Activated CD4-positive, CD25-positive, alpha-beta regulatory T cell treated with anti-CD3 and anti-CD28 coated beads, Interleukin-2, amount 50 U/mL, for 24 hours (primary cell): ENCODE results near the gene HOXB6.
A peak's percentile ranks its signal among the peaks of the same experiment; 100 is the strongest.

Experiments
- ATAC-seq, 2 donors: fragments of 150-1000 bp; cut with Tn5 transposase; one replicate each; pipeline ENCODE4 v1.10.0; 2021; ENCODE audit warnings: mild to moderate bottlenecking in 1 of 2, moderate library complexity in 1 of 2

The HOXB6 gene

DNA sequence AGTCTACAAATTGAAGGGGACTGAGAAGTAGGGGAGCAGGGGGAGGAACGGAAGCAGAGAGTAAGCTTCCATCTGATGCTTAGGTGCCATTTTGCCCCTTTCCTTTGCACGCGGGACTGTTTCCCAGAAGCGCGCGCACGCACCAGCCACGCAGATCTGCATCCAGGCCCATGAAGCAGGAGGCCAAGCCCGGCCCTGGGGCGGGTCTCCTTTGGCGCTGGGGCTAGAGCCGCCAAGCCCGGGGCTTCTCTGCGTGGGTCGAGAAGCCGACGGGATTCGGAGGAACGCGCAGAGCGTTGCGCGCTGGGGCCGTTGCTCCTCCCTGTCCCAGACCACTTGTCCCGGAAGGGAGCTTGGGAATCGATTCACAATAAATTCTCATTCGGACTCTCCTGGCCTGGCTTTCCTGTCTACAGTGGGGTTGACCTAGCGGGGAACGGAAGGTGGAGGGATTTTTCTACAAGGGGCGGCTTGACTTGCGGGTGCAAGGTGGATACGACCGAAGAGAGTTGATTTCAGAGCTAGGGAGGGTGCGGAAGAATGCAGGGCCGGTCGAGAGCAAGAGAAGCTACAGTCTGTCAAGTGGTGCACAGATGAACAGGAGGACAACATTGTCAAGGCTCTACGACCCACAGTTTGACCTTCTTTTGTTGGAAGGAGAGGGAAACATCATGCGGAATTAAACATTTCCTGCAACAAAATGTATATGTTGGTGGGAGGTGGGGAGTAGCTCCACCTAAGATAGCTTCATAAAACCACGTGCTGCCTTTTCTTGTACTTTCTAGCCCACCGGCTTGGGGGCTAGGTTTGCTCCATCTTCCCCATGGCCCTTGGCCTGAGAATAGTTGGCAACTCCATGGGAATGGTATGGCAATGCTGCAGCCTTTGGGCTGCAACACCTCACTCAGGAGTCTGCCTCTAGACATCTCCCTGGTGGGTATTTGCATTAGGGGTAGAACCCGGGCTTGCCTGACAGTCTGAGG lies 16.9 kb upstream of the HOXB6 start:
- no peak for ATAC-seq

DNA sequence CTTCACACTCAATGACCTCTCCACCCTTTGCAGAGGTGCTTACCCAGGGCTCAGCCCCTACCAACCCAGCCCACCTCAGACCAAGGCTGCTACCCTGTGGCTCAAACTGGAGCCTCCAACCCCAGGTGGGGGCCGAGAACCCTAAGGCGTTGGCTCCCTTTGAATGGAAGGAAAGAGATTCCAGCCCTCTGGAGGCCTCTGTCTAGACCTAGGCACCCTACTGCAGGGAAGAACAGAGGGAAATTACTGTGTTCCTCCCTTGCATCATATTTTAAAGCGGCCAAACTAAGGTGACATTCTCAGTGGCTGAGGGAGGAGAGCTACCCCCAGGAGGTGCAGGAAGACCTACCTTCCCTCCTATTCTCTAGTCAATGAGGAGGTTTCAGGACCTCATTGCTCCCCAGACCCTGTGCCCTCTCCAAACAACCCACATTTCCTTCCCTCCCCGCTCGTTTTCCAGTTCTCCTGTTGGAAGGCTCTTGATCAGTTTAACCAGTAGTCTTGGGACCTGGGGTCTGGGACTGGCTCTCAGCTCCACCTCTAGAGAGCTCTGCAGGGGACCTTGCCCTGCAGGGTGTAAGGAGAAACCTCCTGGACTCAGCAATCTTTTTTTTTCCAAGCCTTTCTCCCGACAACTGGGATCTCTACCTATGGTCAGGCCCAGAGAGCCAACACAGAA lies 15.8 kb upstream of the HOXB6 start:
- no peak for ATAC-seq

DNA sequence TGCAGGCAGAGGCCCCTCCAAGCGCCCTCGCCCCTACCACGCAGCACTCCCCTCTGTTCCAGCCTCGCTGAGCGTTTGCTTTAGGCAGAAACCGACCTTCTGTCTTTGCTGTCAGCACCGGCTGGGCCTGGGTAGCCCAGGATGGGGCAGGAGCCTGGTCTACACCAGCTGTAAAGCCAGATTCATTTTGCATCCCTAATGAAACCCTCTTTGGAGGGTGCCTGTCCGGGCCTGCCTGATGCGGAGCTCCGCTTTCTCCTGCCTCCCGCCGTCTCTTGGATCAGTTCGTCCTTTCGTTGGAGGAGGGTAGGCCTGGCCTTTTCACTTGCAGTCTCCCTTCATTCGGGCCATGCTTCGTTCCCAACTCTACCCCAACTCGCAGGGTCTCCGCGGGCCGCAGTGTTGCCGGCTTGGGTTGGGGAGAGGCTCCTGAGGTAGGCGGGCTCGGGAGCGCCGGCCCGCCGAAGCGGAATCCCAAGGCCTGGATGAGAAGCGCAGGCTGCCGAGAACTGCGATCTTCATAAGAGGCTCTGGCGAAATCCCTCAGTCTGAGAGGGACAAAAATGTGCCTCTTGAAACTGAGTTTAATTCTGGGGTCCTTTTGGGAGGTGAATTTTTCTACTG lies 15.2 kb upstream of the HOXB6 start:
- ATAC-seq, result no peak

DNA sequence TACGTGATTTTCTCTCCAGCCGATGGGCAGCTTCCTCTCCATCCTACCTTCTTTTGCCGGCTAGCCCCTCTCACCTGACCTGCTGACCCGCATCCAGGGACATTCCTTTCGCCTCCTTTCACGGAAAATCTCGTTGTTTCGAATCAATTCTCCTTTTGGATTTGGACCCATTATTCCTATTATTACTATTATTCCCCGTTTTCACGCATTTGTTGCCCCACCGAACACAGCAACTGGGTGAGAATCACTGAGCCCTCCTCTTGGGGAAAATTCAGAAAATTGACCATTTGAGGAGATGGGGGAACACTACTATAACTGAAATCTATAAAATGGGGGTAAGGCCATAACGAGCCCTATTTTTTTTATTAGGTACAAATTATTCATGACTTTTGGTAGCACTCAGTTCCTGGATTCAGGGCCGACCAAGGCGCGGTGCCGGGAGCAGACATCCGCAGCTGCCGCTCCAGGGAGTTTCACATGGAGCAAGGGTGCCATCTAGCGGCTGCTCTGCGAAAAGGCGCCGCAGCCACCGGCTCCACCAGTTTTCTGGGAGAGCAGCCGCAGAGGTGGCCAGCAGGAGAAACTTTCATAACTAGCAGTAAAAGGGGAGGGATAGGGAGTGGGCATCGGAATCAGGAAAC lies 13.6 kb upstream of the HOXB6 start:
- ATAC-seq, result peak; percentile 67 to 76

DNA sequence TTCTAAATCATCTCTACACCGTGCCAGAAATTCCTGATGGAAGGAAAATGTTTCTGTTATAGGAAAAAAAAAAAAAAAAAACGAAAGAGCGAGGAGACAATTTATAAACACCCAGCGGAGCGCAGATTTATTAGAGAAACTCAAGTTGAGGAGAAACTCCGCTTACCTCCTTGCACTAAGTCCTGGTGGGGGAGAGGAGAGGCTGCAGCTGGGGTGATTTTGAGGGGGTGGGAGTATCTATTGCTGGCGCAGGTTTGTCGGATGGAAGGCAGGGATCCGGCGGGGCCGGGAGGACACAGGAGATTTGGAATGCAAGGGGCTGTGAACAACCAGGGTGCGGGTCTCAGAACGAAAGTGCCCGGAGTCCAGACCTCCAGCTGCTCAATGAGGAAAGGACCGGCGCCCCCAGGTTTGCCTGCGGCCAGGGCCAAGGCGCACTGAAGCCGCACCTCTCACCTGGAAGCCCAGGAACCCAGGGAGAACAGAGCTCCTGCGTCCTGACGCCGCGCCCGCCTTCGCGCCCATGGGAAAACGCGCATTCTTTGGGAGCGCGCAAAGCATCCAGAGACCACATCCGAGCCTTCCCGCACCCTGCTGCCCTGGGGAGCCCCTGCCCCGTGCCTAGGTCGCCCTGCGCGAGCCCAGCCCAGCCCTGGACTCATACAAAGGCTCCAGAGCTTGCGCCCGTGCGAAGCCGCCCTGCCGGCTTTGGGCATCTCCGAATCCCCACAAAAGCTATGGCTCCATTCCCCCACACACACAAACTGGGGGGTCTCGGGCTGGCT lies 12.9 kb upstream of the HOXB6 start:
- ATAC-seq, result no peak

DNA sequence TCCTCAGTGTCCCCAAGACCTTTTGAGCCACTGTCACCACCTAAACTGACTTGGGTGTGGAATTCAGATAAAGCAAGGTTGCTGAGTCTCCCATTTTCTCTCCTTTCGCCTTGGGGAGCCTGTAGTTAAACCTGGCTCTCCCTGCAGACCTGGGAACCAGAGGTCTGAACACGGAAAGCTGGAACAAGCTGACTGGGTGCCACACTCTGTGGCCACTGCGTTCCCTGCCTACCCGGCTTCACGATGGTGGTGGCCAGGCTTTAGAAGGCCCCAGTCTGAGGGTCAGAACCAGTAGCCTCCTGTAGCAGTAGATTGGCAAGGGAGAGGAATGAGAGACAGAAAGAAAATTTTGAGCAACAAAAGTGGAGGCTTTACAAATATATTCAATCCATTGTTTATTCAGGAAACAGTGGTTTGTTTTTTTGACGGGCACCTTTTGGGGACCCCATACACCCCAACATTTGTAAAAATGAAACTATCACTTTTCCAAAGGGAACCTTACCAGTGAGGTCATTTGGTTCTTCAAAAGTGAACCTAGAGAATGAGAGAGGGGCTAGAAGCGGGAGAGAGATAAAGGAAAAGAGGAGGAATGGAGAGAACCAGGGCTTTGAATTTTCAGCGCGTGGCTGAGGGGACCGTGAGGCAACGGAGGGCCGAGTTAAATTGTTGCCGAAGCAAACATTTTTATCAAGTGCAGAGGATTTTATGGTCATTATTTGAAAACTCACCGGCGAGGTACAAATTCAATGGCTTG lies 12.1 kb upstream of the HOXB6 start:
- ATAC-seq, result no peak

DNA sequence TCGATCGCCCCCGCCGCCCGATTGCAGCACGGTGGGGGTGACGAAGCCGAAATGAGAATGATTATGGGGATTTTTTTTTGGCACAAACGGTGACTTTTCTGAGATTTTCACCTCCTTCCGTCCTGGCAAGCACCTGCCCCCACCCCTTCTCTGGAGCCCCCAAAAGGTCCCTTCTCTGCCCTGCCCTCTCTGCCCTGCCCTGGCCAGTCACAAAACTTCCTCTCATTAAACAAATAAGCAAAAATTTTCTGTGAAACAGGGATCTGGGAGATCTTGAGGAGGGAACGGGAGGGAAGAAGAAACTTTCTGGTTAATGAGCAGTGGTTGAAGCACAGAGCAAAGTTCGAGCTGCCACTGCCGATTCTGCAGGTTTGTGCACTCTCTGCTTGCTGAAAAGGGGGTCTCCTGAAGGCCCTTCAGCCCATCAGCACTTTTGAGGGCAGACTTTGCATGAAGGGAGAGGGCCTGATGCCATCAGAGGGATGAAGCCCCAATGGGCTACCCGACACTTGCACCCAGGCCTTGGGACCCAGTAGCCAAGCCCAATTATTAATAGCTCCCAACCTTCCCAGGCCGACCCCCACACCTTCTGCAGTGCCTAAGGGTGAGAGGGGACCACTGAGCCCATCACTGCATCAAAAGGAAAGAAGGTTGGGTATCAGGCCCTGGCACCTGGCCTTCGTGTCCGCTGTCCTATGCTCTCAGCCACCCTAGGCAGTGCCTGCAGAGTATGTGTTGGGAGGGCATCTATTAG lies 11.4 kb upstream of the HOXB6 start:
- ATAC-seq, result no peak

DNA sequence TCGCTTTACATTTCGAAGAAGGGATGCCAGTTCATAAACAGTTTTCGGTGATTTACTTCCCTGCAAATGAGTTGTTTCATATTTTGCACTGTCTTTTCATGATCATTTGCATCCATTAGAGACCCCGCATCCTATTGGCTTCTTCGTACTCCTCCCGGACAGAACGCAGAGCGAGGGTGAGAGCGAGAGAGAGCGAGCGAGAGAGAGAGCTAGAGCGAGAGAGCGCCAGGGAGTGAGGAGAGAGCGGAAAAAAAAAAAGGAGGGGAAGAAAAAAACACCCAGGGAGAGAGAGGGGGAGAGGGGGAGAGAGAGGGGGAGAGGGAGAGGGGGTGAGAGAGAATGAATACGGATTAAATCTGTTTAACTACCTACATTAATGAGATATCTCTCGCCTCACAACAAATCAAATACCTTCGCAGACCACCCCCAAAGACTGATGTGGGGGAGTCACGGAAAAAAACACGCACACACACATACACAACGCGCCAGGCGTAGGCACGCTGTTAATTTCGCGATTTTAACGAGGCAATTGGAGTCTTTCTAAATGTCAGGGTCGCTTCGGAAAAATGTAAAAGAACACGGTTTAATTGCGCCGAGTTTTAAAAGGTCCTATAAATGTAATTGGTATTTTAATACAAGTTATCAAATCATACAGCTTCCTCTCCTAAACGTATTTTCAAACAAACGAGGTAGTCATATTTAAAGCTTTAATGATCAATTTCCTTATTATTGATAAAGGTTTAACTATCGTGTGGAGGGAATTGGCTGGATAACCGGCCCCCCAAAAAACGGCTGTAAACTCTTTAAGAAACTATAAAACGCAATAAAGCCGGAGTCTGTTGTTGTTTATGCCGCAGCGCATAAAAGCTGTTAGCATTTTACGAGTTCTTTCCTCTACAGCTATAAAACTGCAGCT lies 10.5 kb upstream of the HOXB6 start, which contains the start of gene HOXB8:
Gene HOXB8 (minus strand): TSS at position 246 of the 916 bp plus-strand sequence. CDS start 588 bp downstream, outside the sequence.
- ATAC-seq, result no peak

DNA sequence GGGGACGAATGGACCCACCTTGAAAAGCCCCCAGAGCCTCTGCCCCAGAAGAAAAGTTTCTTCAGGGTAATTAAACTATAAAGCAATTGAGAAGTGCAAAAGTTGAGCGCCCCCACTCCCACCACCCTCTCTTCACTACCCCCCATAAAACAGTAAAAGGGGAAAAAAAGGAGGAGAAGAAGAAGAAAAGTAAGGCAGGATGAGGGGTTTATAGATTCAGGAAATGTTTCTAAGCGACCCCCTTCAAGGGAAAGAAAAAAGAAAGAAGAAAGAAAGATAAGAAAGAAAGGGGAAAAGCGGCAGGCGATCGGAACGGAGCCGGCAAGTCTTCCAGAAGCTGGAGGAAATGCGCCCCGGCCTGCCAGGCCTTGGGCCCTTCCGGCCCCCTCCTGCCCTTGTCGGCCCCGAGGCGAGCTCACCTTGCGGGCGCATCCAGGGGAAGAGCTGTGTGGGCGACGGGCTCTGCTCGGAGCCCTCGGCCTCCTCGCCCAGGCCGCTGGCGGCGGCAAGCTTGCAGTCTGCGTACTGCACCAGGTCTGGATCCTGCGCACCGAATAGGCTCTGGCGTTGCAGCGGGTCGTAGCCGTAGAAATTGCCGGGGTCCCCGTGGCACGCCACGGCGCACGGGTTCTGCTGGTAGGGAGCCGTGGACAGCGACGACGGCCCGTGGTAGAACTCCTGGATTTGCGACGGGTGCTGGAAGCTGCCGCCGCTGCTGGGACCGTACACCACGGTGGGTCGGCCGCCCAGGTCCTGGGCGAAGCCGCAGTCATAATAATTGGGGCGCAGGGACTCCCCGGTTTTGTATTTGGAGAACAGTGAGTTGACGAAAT lies 9.3 kb upstream of the HOXB6 start:
- no peak for ATAC-seq

DNA sequence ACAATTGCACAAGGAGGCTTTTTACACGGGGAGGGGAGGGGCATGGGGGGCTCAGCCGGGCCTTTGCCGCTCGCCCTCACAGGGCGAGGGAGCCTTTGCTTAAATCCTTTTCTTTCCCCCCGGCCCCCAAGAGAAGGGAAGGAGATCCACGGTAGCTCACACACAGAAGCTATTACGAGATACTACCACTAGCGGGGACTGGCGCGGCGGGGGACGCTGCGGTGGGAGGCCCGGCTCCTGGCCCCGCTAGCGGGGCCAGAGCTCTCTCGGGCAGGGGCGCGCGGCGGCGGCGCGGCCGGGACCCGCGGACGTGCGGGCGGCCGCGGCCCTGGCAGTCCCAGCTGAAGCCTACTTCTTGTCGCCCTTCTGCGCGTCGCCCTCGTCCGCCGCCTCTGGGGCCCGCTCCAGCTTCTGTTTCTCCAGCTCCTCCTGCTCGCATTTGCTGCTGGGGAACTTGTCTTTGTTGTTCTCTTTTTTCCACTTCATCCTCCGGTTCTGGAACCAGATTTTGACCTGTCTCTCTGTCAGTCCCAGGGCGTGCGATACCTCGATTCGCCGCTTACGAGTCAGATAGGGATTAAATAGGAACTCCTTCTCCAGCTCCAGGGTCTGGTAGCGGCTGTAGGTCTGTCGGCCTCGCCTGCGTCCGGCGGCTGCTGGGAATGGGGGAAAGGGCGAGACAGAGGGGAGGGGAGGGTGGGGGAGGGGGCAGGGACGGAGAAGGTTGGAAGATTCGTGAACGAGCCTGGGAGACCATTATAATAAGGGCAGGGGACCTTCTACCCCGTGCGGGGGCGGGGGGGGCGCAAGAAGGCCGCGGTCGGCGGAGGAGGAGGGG lies 8.3 kb upstream of the HOXB6 start:
- ATAC-seq, result peak; percentile 62 to 69

DNA sequence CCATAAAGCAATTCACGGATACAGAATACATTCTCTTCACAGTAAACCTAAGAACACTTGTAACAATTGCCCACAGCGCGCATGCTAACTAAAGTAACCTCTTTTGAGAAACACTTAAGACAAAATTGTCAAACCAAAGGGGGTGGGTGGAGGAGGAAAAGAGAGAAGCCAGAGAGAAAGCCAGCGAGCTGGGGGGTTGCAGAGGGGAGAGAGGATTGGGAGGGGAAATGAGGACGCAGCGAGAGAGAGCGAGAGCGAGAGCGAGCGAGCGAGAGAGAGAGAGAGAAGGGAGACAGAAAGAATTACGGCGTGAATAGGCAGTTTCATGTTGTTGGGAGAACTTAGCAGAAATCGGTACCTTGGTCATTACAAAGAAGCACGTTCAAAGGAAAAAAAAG lies 7.7 kb upstream of the HOXB6 start:
- ATAC-seq, result peak in 1 of 2 donors; percentile 9

DNA sequence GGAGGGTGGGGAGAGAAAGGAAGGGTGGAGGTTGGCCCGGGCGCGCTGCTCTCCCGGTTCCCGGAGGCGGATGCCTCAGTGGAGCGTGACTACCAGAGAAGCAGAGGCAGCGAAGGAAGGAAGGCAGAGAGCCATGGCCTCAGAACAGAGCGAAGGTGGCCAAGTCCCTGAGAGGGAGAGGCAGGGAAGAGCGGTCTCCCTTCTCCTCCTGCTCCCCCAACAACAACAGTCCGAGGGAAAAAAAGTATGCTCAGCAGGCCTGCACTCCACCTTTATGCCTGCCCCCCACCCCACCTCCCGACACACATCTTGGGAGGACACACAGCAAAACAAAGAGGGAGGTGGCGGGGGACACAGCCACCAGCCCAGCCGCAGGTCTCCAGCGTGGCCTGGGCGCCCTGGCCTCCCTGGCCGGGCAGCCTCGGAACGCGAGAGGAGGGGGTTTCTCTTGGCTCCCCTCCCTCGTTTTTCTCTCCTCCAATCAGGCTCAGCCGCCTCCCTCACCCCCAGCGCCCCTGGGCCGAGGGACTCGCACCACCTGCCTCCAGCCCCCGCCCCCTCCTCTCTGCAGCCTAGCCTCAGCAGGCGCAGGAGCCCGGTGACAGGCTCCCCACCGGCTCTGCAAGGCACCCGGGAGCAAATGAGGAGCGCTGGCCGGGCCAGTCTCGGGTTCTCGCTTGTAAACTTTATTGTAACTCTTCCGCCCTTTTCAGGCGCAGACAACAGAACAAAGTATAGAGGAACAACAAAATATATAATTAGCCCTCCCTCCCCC lies 7.1 kb upstream of the HOXB6 start:
- no peak for ATAC-seq

DNA sequence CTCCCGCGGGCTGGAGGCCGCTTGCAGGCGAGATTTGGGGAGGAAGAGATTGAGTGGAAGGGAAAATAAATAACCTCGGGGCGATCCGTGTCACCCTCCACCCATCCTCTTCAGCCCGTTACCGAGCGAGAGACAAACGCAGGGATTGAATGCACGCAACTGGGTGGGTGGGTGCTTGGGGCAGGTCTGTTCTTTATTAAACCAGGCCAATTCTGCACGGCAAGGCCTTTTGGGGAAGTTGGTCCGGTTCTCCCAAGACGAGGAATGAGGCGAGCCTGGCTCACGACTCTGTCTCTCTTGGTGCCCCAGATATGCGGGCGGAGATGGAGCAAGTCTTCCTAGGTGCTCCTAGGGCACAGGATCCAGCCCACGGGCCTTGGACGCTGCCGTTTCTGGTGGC lies 6.4 kb upstream of the HOXB6 start:
- peak in 1 of 2 donors; percentile 10 for ATAC-seq

DNA sequence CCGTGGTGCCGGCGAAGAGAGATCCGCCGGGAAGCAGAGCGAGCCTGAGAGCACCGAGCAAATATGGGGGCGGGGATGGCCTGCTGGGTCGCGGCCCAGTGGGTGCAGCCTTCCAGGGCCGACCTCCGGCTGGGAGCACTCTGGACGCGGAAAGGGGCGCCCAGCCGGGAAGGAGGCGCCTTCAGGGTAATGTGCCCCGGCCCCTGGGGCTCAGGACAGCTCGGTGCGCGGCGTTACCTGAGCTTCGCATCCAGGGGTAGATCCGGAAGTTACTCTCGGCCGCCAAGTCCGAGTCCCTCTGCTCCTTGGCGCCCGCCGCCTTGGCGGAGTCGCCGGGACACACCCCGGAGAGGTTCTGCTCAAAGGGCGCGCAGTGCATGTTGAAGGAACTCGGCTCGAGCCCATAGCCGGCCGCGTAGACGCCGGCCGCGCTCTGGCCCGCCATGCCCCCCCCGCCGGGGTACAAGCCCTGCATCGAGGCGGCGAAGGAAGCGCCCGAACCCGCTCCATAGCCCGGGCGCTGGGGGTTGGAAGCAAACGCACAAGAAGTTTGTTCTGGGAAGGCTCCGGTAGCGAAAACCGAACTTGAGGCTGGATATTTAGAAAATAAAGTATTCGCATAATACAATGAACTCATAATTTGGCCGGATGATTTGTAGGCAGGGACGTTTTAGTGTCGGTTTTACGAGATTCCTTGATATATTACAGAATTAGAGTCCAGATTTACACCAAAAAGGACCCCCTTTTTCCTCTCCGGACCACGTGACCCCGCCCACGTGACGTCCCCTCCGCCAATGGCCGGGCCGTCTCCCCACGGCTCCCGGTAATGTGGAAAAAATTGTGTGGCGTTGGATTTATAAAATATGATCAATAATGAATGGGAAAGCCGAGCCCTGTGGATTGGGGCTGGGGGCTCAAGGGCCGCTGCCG lies 5.8 kb upstream of the HOXB6 start, which contains the start of gene HOXB7:
Gene HOXB7 (minus strand): TSS at position 736 of the 930 bp plus-strand sequence. CDS start 99 bp downstream, at position 637.
- ATAC-seq, result peak; percentile 30 to 40

DNA sequence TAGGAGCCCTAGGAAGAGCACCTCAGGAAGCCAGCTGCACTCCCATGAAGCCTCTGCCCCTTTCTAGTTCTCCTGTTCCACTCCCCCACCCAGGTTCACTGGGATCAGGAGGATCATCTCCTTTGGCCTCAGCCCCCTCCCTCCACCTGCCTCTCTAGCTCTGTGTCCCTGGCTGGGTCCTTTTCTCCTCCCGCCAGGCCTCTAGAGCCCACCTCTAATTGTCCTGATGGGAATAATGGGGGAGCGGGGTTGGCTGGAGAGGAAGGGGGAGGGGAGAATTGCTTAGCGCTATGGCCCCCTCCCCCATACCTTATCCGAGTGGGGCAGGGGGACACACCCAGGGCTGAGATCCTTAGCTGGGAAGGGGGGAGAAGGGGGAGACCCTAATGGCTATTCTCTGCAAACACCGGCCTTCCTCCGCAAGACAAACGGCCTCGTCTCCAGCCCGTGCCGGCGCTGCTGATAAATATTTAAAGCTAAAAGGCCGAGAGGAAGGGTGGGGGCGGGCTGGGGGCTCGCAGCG lies 5.0 kb upstream of the HOXB6 start:
- no peak for ATAC-seq
